ENCODE data around the gene FOXN4.

Gene FOXN4

DNA sequence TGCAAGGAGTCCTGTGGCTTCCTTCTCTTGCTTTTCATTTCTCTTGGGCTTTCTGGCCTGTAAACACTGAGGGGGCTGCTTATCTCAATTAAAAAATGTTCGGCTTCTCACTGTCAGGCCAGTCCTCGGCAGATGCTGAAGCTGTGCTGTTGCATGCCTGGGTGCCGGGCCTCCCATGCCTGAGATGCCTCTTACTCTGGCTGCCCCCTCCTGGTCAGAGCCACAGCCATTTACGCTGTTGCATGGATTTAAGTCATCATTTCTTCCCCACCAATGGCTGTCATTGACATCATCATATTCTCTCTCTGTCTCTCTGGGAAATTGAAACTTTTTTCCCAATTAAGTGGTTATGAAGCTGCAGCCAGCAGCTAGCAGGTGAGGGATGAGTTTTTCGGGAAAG, 53.7 kb downstream of the FOXN4 start:
- no peak for DNase-seq

- no peak for DNase-seq
Measured at GRCh38 chr12:109253913-109254544, 55.1 kb downstream of the FOXN4 start.

- DNase-seq = no peak
Measured at GRCh38 chr12:109252799-109253198, 56.3 kb downstream of the FOXN4 start.

DNA sequence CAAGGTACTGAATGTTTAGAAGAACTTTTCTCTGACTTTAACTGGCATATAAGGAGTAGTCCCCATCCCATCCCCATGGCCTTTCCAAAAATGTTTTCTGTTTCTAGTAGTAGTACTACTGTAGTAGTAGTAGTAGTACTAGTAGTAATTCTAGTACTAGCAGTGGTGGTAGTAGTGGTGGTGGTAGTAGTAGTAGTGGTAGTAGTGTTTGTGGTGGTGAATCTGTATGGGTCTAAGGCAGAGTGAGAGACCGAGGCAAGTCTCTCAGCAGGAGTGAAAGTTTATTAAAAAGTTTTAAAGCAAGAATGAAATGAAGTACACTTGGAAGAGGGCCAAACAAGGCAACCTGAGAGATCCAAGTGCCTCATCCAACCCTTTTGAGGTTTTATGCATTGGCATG, 58.6 kb downstream of the FOXN4 start:
- DNase-seq = no peak

DNA sequence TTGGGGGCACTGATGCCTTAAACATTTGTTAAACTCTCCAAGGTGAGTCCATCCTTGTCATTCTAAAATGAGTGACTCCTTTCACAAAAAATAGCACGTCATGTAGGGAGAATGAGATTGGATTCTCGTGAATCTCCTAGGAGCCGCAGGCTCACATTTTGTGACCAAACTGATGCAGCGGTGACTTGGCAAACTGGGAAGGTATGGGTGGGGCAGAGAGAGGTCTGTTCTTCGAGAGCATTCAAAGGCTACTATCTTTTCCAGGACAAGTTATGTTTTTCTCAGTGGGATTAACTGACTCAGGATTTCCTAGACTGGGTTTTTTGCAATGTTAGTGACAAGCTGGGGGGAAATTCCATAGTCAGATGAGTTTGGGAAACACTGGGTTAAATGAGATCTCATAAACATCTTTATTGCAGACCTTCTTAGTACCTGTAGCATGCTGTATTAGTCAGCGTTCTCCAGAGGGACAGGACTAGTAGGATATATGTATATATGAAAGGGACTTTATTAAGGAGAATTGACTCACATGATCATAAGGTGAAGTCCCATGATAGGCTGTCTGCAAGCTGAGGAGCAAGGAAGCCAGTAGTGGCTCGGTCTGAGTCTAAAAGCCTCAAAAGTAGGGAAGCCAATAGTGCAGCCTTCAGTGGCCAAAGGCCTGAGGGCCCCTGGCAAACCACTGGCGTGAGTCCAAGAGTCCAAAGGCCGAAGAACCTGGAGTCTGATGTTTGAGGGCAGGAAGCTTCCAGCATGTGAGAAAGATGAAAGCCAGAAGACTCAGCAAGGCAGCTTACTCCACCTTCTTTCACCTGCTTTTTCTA, 61.0 kb downstream of the FOXN4 start:
- DNase-seq = no peak

GRCh38 chr12:109246221-109246620, 62.9 kb downstream of the FOXN4 start:
- no peak for DNase-seq

- DNase-seq = no peak
Measured at GRCh38 chr12:109244073-109244472, 65.0 kb downstream of the FOXN4 start.

GRCh38 chr12:109241936-109242335, 67.1 kb downstream of the FOXN4 start:
- DNase-seq = no peak

- DNase-seq = no peak
Measured at GRCh38 chr12:109240365-109240764, 68.7 kb downstream of the FOXN4 start.

GRCh38 chr12:109239691-109240090, 69.4 kb downstream of the FOXN4 start:
- no peak for DNase-seq

DNA sequence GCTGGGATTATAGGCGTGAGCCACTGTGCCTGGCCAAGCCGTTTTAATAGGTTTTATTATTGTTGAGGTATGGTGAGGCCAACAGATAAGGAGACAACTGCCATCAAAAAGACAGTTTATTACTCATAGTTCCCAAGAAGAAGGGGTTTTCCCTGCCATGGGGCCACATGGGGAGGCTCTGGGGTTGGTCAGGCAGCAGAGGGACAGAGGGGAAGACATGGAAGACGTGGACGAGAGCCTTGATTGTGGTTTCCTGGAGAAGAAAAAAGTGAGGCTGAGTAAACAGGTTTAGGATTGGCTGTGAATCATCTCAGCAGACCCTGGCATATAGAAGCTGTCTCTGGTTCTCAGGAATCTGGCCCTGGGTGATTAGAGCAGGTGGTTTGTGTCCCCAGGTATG, 69.9 kb downstream of the FOXN4 start:
- no peak for DNase-seq

GRCh38 chr12:109236257-109236656, 72.8 kb downstream of the FOXN4 start:
- DNase-seq = no peak

DNA sequence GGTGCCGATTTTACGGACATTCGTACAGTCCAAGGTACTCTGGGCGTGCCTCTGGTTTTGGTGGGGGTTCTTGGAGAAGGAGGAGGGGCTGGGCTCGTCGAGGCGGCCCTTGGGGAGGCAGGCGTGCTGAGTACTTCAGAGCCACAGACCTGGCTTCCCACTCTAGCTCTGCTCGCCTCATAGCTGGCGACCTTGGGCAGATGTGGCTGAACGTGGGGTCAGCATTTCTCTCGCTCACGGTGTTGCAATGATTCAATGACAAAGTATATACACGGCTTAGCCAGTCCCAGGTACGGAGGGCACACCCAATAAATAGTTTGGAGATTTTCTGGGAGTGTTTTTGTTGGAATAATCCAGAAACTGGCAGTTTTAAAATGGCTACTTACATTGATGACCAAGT, 75.1 kb downstream of the FOXN4 start:
- DNase-seq = no peak

DNA sequence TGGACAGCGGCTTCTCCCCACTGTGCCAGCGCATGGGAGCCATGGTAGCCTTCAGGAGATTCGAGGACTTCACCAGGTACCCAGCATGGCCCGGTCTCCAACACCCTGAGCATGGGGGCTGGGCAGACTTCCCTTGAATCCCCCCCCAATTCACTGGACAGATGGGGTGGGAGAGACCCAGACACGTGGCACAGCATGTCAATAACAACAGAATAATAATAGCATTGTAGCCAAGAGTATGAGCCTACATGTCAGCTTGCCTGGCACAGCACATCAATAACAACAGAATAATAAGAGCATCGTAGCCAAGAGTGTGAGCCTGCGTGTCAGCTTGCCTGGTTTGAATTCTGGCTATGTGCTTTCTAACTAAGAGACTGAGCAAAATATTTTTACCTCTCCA, 76.4 kb downstream of the FOXN4 start:
- no peak for DNase-seq

DNA sequence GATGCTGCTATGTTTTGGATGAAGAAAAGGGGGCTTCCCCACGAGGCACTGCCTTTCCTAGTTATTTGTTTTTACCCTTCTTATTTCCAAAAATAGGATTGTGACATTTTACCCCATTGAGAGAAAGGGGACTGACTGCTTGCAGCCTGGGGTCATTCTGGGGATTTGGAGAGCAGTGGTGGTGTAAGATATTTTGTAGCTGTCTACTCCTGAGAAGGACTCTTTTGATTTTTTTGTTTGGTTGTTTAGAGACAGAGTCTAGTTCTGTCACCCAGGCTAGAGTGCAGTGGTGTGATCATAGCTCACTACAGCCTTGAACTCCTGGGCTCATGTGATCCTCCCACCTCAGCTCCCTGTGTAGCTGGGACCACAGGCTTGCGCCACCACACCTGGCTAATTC, 78.9 kb downstream of the FOXN4 start:
- DNase-seq = no peak

- no peak for DNase-seq
Measured at GRCh38 chr12:109228664-109229063, 80.4 kb downstream of the FOXN4 start.
